Mesenteric fat pad (tissue), 1 donor: ENCODE measurements around the gene AGTPBP1. TPM values are rescaled to one million over a fixed set of nuclear protein-coding genes. Genes with fewer than 3 reads are reported as not detected.
"Not testable (repeated sequence)": the region's sequence is repeated elsewhere in the genome, so short reads cannot be mapped to it uniquely, and the experiment has no call there.

Experiments
- DNase-seq: peaks from one replicate; pipeline ENCODE4 v3.0.0-alpha.2; 2020; ENCODE audit warnings: low spot score
- long read RNA-seq: library from polyadenylated mRNA; unstranded; transcript quantifications from one replicate; pipeline ENCODE4 v2.0.0, GENCODE V29; 2020
- total RNA-seq: library from RNA; stranded (reverse); fragmentation: NEBNext Ultra II Directional; extraction: Animal tissue kit (Norgen Biotek cat#: 25700); gene quantifications from one replicate; pipeline ENCODE4 v1.2.1, GENCODE V29; 2021
- donor health status: DM: yes; HTN: yes; CAD: no.

AGTPBP1 gene, protein sequence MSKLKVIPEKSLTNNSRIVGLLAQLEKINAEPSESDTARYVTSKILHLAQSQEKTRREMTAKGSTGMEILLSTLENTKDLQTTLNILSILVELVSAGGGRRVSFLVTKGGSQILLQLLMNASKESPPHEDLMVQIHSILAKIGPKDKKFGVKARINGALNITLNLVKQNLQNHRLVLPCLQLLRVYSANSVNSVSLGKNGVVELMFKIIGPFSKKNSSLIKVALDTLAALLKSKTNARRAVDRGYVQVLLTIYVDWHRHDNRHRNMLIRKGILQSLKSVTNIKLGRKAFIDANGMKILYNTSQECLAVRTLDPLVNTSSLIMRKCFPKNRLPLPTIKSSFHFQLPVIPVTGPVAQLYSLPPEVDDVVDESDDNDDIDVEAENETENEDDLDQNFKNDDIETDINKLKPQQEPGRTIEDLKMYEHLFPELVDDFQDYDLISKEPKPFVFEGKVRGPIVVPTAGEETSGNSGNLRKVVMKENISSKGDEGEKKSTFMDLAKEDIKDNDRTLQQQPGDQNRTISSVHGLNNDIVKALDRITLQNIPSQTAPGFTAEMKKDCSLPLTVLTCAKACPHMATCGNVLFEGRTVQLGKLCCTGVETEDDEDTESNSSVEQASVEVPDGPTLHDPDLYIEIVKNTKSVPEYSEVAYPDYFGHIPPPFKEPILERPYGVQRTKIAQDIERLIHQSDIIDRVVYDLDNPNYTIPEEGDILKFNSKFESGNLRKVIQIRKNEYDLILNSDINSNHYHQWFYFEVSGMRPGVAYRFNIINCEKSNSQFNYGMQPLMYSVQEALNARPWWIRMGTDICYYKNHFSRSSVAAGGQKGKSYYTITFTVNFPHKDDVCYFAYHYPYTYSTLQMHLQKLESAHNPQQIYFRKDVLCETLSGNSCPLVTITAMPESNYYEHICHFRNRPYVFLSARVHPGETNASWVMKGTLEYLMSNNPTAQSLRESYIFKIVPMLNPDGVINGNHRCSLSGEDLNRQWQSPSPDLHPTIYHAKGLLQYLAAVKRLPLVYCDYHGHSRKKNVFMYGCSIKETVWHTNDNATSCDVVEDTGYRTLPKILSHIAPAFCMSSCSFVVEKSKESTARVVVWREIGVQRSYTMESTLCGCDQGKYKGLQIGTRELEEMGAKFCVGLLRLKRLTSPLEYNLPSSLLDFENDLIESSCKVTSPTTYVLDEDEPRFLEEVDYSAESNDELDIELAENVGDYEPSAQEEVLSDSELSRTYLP
- total RNA-seq: 26.8 TPM
- long read RNA-seq, partial matches to known transcripts: 2 of 7 reads
- long read RNA-seq, other reads (novel, unspliced or antisense): 5 of 7 reads

DNA sequence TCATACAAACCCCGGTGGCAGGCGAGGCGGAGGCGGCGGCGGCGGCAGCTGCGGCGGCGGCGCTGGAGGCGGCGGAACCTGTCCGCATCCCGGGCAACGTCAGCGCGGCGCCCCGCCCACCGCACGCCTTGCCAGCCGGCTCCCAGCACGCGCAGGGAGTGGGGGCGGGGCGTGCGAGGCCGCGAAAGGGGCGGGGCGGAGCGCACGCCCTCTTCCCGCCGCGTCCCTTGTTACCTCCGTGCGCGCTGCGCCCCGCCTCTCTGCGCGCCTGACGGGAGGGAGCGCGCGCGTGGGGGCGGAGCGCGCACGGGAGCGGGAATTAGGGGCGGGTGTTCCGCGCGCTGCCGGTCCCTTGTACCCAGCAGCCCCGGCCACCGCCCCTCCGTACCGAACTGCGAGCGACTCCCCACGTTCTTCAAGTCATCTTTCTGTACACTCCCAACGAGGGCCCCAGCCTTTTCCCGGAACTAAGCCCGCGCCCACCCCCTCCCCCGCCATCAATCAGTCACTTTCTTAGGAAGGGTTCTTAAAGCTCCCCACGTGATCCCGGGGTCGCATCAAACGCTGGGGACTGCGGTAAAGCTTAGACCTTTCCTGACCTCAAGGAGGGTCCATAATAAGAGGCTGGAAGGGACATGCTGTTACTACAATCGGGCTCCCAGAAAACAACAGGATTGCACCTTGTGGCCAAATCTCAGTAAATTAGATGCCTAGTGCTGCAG, at the start of gene AGTPBP1:
TSS of gene AGTPBP1 (minus strand) at position 80 of the 722 bp plus-strand sequence. CDS start 29,421 bp downstream, outside the sequence.
- peak; percentile 98 for DNase-seq

DNA sequence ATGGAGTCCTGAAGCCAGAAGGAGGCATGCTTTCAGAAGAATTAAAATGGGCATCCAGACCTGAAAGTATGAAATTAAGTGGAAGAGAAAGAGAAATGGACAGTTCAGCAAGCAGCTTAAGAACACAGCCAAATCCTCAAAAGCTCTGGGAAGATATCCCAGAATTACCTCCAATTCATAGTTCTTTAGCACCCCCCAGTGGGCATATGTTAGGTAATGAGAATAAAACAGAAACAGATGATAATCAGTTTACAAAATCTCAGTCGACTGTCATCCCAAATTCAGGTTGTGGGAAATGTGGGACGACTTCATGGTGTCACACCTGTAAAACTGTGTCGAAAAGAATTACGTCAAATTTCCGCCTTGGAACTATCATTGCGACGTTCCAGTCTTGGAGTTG, 44.4 kb upstream of the AGTPBP1 start:
- DNase-seq: not testable (repeated sequence)

DNA sequence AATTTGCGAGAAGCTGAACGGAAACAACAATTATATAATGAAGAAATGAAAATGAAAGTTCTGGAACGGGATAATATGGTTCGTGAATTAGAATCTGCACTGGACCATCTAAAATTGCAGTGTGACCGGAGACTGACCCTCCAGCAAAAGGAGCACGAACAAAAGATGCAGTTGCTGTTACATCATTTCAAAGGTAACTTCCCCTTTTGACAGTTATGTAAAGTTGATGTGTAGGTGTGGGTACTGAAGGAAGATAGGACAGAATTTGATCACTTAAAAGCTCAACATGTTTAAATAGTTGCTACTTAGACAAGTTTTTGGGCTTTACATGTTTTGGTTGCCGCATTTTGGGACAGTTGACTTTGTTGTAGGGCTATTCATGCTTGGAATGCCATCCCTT, 32.1 kb upstream of the AGTPBP1 start:
- DNase-seq: not testable (repeated sequence)

DNA sequence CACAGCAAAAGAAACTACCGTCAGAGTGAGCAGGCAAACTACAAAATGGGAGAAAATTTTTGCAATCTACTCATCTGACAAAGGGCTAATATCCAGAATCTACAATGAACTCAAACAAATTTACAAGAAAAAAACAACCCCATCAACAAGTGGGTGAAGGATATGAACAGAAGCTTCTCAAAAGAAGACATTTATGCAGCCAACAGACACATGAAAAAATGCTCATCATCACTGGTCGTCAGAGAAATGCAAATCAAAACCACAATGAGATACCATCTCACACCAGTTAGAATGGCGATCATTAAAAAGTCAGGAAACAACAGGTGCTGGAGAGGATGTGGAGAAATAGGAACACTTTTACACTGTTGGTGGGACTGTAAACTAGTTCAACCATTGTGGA, 20.0 kb upstream of the AGTPBP1 start:
- not testable (repeated sequence) for DNase-seq

DNA sequence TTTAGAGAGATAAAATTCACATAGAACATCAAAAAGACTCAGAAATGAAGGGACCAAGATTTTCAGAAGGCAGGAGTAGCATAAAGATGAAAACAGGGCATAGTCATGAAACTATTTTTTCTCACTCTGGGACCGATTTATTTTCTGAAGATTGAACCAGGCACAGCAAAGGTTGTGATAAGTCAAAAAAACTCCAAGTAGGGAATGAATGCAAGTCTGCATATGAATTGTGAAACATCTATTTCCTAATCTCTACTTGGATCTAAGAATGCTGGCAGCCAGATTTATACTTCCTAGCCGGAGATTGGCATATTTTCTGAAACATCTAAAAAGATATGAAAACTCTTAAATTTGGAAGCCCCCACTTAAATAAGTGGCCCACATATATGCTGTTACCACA, 16.0 kb upstream of the AGTPBP1 start:
- DNase-seq: not testable (repeated sequence)

DNA sequence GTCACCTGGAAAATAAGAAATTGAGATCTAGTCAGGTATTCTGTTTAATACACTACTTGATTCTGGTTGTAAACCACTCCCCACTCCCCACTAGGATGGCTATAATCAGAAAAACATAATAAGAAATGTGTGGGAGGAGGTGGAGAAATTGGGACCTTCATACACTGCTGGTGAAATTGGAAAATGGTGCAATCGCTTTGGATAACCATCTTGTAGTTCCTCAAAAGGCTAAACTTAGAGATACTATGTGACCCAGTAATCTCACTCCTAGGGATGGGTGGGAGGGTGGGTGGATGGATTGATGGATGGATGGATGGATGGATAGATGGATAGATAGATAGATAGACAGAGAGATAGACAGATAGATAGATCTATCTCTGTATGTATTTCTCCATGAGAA, 14.5 kb upstream of the AGTPBP1 start:
- DNase-seq: not testable (repeated sequence)

DNA sequence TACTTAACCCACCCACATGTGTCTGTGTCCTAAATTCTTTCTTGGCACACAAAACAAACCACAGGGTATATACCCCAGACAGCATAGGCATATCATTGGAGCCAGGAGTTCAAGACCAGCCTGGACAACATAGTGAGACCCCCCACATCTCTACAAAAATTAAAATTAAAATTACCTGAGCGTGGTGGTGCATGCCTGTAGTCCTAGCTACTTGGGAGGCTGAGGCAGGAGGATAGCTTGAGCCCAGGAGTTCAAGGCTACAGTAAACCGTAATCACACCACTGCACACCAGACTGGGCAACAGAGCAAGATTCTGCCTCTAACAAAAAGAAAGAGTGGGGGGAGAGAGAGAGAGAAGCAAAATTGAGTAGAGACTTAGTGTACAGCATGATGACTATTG, 4.6 kb upstream of the AGTPBP1 start:
- DNase-seq: no peak

DNA sequence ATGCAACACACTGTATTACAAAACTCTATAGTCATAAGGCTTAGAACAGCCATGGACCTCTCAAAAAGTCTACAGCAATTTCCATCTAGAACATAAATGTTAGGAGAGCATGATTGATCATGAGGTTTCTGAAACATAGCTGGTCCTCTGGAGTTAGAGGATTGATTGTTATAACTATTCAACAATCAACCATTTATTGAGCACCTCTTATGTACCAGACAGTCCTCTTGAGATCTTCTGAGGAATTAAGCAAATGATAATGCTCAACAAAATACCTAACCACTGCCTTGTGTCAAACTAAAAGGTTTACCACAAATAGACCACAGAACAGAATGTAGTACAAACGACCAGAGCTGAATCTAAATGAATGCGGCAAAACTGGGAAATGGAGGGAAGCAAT, 3.4 kb upstream of the AGTPBP1 start:
- DNase-seq: no peak

DNA sequence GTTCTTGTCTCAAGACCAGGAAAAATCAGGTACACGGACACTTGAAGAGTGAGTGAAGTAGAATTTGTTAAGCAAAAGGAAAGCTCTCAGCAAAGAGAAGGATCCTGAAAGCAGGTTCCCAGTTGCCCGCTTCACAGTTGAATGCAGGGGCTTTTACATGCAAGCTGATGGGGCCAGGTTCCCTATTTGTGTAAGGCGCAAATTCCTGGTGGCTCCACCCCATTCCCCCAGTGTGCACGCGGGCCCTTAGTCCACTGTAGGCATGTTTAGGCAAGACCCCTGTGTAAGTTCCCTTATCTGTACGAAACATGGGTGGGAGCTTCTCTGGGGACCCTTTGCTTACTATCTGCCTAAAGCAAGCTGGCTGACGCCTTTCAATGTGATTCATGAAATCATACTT, 2.7 kb upstream of the AGTPBP1 start:
- no peak for DNase-seq

DNA sequence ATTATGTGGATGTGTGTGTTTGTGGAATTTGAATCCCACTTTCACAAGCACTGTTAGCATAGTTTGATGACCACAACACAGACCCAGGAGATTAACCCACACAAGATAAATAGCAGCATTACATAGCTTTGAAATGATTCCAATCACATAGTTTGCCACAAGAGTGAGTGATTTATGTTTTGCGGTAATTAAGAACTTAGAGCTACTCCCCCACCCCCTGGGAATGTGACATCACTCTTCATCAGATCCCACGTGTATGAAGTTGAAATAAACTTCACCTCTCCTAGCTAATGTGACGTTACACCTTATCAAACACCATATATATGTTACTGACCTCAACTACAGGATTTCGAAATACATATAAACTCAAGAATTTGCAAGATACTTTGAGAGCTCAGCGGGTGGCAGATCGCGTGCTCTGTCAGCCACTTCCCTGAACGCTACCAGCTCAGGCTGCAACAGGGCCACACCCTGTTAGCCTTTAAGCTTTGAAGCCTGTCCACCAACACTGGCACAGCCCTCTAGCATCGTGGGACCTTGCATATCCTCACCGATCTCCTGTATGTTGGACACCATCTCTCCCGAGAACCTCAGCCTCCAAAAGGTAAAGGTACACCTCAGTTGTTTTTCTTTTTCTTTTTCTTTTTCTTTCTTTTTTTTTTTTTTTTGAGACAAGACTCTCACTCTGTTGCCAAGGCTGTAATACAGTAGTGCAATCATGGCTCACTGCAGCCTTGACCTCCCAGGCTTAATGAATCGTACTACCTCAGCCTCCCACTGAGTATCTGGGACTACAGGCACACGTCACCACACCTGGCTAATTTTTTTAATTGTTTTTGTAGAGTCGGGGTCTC, 1.7 kb upstream of the AGTPBP1 start:
- no peak for DNase-seq

DNA sequence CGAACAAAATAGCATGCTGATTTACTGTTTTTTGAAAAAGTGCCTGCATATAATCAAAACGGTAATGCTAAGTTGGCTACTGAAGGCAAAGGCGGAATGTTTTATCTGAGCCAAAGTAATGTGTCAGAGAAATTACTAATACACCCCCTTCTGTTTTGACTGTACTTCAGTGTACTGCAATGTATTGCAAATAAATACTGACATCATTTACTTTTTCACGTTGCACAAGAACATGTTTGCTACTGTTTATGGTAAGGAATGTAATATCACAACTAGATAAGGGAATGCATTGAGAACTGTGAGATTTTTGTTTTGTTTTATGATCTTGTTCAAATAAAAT, 813 bp upstream of the AGTPBP1 start:
- DNase-seq: no peak

DNA sequence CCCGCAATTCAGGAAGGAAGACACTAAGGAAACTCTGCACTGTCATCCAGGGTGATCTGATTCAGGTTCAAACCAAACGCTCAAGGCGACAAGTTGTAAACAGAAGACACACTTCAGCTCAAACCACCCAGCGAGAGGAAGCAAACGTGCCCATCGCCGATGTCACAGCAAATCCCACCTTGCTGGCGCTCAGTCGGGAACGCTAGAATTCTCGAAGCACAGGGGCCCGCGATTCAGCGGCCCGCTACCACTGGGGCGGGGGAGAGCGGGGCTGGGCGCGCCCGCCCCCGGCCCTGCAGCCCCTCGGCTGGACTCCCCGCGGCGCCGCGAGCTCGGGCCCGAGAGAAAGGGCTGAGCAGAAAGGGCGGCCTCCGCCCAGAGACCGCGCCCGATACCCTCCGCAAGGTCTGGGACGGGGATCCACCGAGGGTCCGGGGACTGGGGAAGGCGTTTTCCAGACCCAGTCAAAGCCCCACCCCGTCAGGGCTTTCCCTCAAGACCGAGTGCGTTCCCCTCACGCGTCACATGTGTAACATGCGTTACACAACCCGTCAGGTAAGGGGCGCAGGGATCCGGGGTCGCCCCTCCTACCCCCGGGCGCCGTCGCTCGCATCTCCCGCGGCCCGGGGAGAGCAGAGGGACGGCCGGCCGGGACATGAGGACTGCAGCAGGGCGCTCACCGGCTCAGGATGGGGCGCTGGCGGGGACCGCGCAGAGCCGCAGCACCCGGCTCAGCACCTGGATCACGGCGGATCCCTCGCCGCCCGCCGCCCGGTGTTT, 469 bp downstream of the AGTPBP1 start:
- no peak for DNase-seq

DNA sequence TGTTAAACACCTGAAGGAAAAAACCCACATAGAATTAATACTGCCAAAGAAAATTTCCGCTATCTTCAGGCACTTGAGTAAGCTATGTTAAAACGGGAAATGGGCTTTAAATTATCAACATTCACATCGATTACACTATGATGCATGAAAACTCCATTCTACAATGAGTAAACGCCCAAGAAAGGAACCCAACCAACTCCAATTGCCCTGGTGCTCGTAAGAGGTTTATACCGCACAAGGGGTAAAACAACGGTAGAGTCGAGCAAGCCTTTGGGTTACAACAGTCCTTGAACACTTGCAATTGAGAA, 1.0 kb downstream of the AGTPBP1 start:
- DNase-seq: no peak

DNA sequence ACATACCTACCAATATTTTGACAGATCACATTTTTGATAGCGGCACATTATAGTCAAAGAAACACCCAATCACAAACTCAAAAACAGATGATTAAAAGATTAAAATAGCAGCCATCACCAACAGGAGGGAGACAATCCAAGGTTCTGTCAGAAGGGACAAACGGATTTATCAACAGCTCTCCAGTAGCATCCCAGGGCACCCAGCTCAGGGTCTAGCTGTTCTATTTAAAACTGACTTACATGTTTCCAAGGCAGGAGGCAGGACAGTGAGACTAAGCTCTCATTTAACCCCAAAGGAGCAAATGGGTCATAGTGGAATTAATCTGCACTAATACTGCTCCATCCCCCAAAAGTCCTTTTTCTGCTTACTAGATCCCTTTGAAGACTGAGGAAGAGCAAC, 3.2 kb downstream of the AGTPBP1 start:
- DNase-seq: no peak

DNA sequence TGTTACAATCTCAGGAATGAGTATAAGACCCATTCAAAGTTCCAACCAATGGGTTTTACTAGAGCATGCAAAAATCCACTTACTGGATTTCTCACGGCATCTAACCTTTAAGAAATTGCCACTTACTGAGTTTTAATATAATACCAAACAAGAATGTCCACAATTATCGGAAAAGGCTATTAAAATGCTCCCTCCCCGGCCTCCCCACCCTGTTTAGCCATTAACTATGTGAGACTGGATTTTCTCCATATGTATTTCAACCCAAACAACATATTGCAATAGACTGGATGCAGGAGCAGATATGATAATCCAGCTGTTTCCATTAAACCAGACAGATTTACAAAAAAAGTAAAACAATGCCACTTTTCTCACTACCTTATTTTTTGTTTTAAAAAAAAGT, 4.1 kb downstream of the AGTPBP1 start:
- DNase-seq: no peak

DNA sequence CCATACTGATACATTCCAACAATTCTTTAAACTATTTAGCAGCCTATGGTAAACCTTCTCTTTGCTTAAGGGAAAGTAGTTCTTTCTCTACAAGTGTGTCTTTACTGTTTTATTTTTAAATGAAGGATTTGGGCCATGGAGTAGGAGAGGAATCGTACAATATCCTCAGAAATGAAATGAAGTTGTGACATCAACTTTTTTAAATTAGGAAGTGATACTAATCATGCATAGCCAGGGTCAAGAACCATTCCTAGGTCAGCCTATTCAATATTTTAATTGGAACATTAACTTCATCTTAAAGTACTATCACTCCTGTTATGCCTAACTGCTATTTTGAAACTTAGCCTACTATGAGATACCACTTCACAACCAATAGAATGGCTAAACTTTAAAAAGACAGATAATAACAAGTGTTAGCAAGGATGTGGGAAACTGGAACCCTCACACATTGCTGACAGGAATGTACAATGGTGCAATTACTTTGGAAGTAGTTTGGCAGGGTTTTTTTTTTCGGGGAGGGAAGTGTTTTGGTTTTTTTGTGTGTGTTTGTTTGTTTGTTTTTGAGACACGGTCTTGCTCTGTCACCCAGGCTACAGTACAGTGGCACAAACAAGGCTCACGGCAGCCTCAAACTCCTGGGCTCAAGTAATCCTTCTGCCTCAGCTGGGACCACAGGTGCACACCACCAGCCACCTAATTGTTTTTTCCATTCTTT, 10.7 kb downstream of the AGTPBP1 start:
- no peak for DNase-seq

DNA sequence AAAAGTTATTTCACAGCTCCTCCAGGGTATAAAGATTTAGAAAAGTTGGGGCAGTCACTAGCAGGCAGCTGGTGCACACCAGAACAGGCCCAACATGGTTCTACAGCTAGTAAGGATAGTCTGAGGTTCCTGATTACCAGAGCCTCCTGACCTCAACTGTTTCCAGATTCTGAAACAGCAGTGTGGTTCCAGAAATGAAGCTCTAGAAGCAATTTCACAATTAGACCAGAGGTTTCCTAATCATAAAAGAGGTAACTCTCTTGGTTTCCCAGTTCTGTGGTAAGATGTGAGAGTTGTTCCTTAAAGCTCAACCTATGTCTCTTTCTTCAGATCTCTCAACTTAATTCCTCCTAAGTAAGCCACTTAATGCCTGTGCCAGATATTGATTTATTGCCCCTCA, 11.9 kb downstream of the AGTPBP1 start:
- no peak for DNase-seq

DNA sequence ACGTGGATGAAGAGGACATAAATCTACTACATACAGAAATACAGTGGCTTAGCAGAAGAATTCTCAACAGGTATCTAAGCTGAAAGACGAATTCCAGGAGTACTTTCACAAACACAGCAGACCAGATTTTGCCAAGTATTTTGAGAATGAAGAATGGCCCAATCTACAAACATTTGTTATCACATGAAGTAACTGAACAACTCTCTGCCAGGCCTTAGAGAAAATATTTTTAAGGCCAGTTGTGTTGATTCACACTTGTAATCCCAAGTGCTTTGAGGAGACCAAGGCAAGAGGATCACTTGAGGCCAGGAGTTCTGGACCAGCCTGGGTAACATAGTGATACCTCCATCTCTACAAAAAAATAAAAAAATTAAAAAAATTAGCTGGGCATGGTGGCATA, 14.3 kb downstream of the AGTPBP1 start:
- no peak for DNase-seq

DNA sequence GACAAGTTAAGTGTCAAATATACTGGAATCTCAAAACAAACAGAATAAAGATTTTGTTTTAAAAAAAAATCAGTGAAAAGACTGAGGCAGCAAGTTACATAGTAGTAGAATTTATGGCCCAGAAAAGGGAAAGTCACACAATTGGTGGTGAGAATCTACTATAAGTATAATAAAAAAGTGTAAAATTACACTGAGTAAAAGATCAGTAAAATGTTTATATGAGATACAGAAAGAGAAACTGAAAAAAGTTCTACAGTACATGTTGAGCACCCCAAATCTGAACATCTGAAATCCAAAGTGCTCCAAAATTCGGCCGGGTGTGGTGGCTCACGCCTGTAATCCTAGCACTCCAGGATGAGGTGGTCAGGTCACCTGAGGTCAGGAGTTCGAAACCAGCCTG, 15.0 kb downstream of the AGTPBP1 start:
- no peak for DNase-seq
